Measurements from ENCODE around the gene REV1.
A peak's percentile ranks its signal among the peaks of the same experiment; 100 is the strongest.

The REV1 gene

GRCh38 chr2:99450199-99450598 is 39.6 kb downstream of the REV1 start:
- DNase-seq: no peak

- no peak for DNase-seq
These were observed 41.3 kb downstream of the REV1 start for GRCh38 chr2:99448556-99448955.

- no peak for DNase-seq
These were observed 44.8 kb downstream of the REV1 start for GRCh38 chr2:99445065-99445464.

- DNase-seq: no peak
These were observed 45.6 kb downstream of the REV1 start for GRCh38 chr2:99444222-99444621.

GRCh38 chr2:99442837-99443236 is 47.0 kb downstream of the REV1 start:
- DNase-seq: no peak

- no peak for DNase-seq
These were observed 49.8 kb downstream of the REV1 start for GRCh38 chr2:99439971-99440505.

- no peak for DNase-seq
These were observed 52.9 kb downstream of the REV1 start for GRCh38 chr2:99436874-99437273.

GRCh38 chr2:99433340-99433739 is 56.5 kb downstream of the REV1 start:
- DNase-seq: no peak

- no peak for DNase-seq
These were observed 58.1 kb downstream of the REV1 start for GRCh38 chr2:99431587-99432275.

- DNase-seq: no peak
These were observed 59.1 kb downstream of the REV1 start for GRCh38 chr2:99430614-99431291.

- peak in 1 of 51 donors; percentile 7 for DNase-seq
These were observed 64.8 kb downstream of the REV1 start for GRCh38 chr2:99425022-99425421.

- DNase-seq: no peak
These were observed 65.4 kb downstream of the REV1 start for GRCh38 chr2:99424371-99424770.

- no peak for DNase-seq
These were observed 67.2 kb downstream of the REV1 start for GRCh38 chr2:99422599-99422998.

- no peak for DNase-seq
These were observed 68.3 kb downstream of the REV1 start for GRCh38 chr2:99421469-99421868.

GRCh38 chr2:99420751-99421299 is 69.0 kb downstream of the REV1 start:
- DNase-seq: no peak

GRCh38 chr2:99420031-99420430 is 69.8 kb downstream of the REV1 start:
- no peak for DNase-seq

GRCh38 chr2:99417396-99417795 is 72.4 kb downstream of the REV1 start:
- DNase-seq: no peak

GRCh38 chr2:99414566-99414965 is 75.3 kb downstream of the REV1 start:
- no peak for DNase-seq

GRCh38 chr2:99410276-99410675 is 79.5 kb downstream of the REV1 start:
- DNase-seq: no peak

GRCh38 chr2:99406137-99406536 is 83.7 kb downstream of the REV1 start:
- DNase-seq: no peak

GRCh38 chr2:99404797-99405669 is 84.8 kb downstream of the REV1 start:
- DNase-seq: no peak
